PC-3 (cell line): Measurements from ENCODE around the gene RNF14. TPM values are rescaled to one million over a fixed set of nuclear protein-coding genes. Genes with fewer than 3 reads are reported as not detected.

Experiments
- ATAC-seq: fragments of 200-7000 bp; cut with Tn5 transposase; 2 replicates; pipeline ENCODE4 v1.9.1; 2020; ENCODE audit warnings: mild to moderate bottlenecking, moderate library complexity
- BruUV-seq: library from RNA; stranded (reverse); fragments of 400-500 nt; replicated peaks from 2 replicates; lab custom pipeline; 2021; lab: Mats Ljungman, UMichigan
- CTCF ChIA-PET: fragments of 300-600 bp; sonication (Branson Sonifier 250); formaldehyde crosslinking; loops from one replicate; lab custom pipeline; 2022; ENCODE audit warnings: antibody characterized with exemption; lab: Charles Lee
- POLR2A ChIA-PET: fragments of 300-600 bp; sonication (Branson Sonifier 250); formaldehyde crosslinking; loops from one replicate; lab custom pipeline; 2022; ENCODE audit warnings: antibody characterized with exemption; ENCODE audit not compliant: unreplicated experiment; lab: Charles Lee
- DNase-seq: peaks from one replicate; pipeline ENCODE4 v3.0.0-alpha.2; 2015
- H2AFZ ChIP-seq: fragments of 300-600 bp; sonication (generic); 2 replicates; pipeline ENCODE4 v1.6.0; 2016; ENCODE audit warnings: antibody characterized with exemption, low read length
- H3F3A ChIP-seq: fragments of 300-600 bp; sonication (generic); one replicate; pipeline ENCODE4 v1.6.0; 2017; ENCODE audit warnings: antibody characterized with exemption, low read length, control low read depth, mild to moderate bottlenecking; ENCODE audit not compliant: unreplicated experiment
- H3K27ac ChIP-seq: fragments of 300-600 bp; sonication (generic); 2 replicates; pipeline ENCODE4 v1.5.1; 2016; ENCODE audit warnings: mild to moderate bottlenecking, low read length
- H3K27me3 ChIP-seq: fragments of 300-600 bp; sonication (generic); 2 replicates; pipeline ENCODE4 v1.6.1; 2016; ENCODE audit warnings: low read length, mixed read lengths
- H3K36me3 ChIP-seq: fragments of 300-600 bp; sonication (generic); 2 replicates; pipeline ENCODE4 v1.6.1; 2016; ENCODE audit warnings: low read depth, mixed run types, low read length, mixed read lengths
- H3K4me1 ChIP-seq: fragments of 300-600 bp; sonication (generic); 2 replicates; pipeline ENCODE4 v1.5.1; 2016; ENCODE audit warnings: low read length; ENCODE audit not compliant: insufficient read depth
- H3K4me2 ChIP-seq: fragments of 300-600 bp; sonication (generic); 2 replicates; pipeline ENCODE4 v1.6.0; 2016; ENCODE audit warnings: low read length
- H3K4me3 ChIP-seq: fragments of 300-600 bp; sonication (generic); 2 replicates; pipeline ENCODE4 v1.5.1; 2016; ENCODE audit warnings: mild to moderate bottlenecking, low read length, mixed read lengths
- H3K79me2 ChIP-seq: fragments of 300-600 bp; sonication (generic); 2 replicates; pipeline ENCODE4 v1.6.1; 2017; ENCODE audit warnings: low read length, mixed read lengths
- H3K9ac ChIP-seq: fragments of 300-600 bp; sonication (generic); 2 replicates; pipeline ENCODE4 v1.6.0; 2016; ENCODE audit warnings: mild to moderate bottlenecking, low read length
- H3K9me2 ChIP-seq: fragments of 300-600 bp; sonication (generic); replicated peaks from 2 replicates; pipeline ENCODE4 v1.6.1; 2016; ENCODE audit warnings: mixed run types, low read length, mixed read lengths
- H3K9me3 ChIP-seq: fragments of 300-600 bp; sonication (generic); 2 replicates; pipeline ENCODE4 v1.6.1; 2016; ENCODE audit warnings: low read length, mixed read lengths
- H4K20me1 ChIP-seq: fragments of 300-600 bp; sonication (generic); 2 replicates; pipeline ENCODE4 v1.6.1; 2016; ENCODE audit warnings: low read length, mixed read lengths
- CTCF ChIP-seq: fragments of 300-600 bp; sonication (generic); conservative IDR thresholded peaks from 2 replicates; pipeline ENCODE4 v1.5.1; 2017; ENCODE audit warnings: antibody characterized with exemption, low read depth, mild to moderate bottlenecking, low read length
- EZH2 ChIP-seq: fragments of 300-600 bp; sonication (generic); IDR thresholded peaks from one replicate; pipeline ENCODE4 v1.6.1; 2017; ENCODE audit warnings: antibody characterized with exemption, mild to moderate bottlenecking, low read length; ENCODE audit not compliant: unreplicated experiment
- EZH2phosphoT487 ChIP-seq: fragments of 300-600 bp; sonication (generic); IDR thresholded peaks from 2 replicates; pipeline ENCODE4 v1.6.1; 2018; ENCODE audit warnings: mild to moderate bottlenecking, antibody characterized with exemption, low read length, borderline replicate concordance
- intact Hi-C: fragments of 100-400 bp; cut with micrococcal nuclease; formaldehyde crosslinking; loops from 2 replicates; pipeline ENCODE4 v1.9.0; 2023
- total RNA-seq: library from RNA; depleted of rRNA; stranded (reverse); fragments of >200 nt; gene quantifications from 2 replicates; pipeline ENCODE4 v1.2.3, GENCODE V29; 2014

The RNF14 gene
- total RNA-seq, 1 experiment from 2014 or later, result 32.1 TPM

GRCh38 chr5:141992349-141992963, 23.6 kb downstream of the RNF14 start:
- TF ChIP-seq EZH2phosphoT487, result no peak
- peak; percentile 82 for TF ChIP-seq CTCF
- intact Hi-C loops, result loop anchor here (1.0 kb wide), 1 partner anchor 153 kb away; no protein-coding TSS in a partner anchor
- ATAC-seq (peak; percentile 83), DNase-seq (peak; percentile 80)
- H2AFZ ChIP-seq, result no peak overlapping the region
- H3K4me3 ChIP-seq, result no peak overlapping the region
- BruUV-seq, result no TSS peak
- no peaks in the 10 kb centered on the region for H3K79me2 ChIP-seq
- no peak overlapping the region for H3K9ac ChIP-seq
- no peak overlapping the region for H3K4me2 ChIP-seq
- ChIA-PET CTCF (interaction anchor here (0.9 kb wide), 1 partner anchor 151 kb away, joined by 4 read pairs; no protein-coding TSS in a partner anchor), POLR2A (no interaction called here)
- H3K36me3 ChIP-seq, result peaks cover 9% of the 10 kb centered on the region
- no peak overlapping the region for H3K27ac ChIP-seq
- no peaks in the 10 kb centered on the region for H3F3A ChIP-seq
- H4K20me1 ChIP-seq, result no peaks in the 10 kb centered on the region
- no peaks in the 10 kb centered on the region for H3K9me2 ChIP-seq
- H3K4me1 ChIP-seq, result no peaks in the 10 kb centered on the region
- H3K9me3 ChIP-seq, result no peaks in the 10 kb centered on the region
- H3K27me3 ChIP-seq, result no peaks in the 10 kb centered on the region

GRCh38 chr5:141994511-141995136, 25.7 kb downstream of the RNF14 start:
- DNase-seq (no peak), ATAC-seq (no peak)
- H4K20me1 ChIP-seq, result no peaks in the 10 kb centered on the region
- no peak overlapping the region for H3K4me3 ChIP-seq
- H3K9me2 ChIP-seq, result no peaks in the 10 kb centered on the region
- H3K27ac ChIP-seq, result no peak overlapping the region
- intact Hi-C loops, result no loop called here
- no peak overlapping the region for H3K4me2 ChIP-seq
- CTCF ChIA-PET, result no interaction called here
- BruUV-seq, result no TSS peak
- H3K27me3 ChIP-seq, result no peaks in the 10 kb centered on the region
- H3K9ac ChIP-seq, result no peak overlapping the region
- H3K9me3 ChIP-seq, result no peaks in the 10 kb centered on the region
- POLR2A ChIA-PET, result interaction anchor here (0.5 kb wide), 1 partner anchor 21 kb away, joined by 6 read pairs; no protein-coding TSS in a partner anchor
- no peak overlapping the region for H2AFZ ChIP-seq
- H3K36me3 ChIP-seq, result peaks cover 9% of the 10 kb centered on the region
- H3K79me2 ChIP-seq, result no peaks in the 10 kb centered on the region
- no peaks in the 10 kb centered on the region for H3K4me1 ChIP-seq
- TF ChIP-seq CTCF (no peak), EZH2phosphoT487 (no peak), EZH2 (no peak)
- no peaks in the 10 kb centered on the region for H3F3A ChIP-seq

- Histone ChIP-seq H3K9me3 (no peaks in the 10 kb centered on the region), H3F3A (no peaks in the 10 kb centered on the region), H3K4me2 (no peak overlapping the region), H3K27me3 (no peaks in the 10 kb centered on the region), H4K20me1 (no peaks in the 10 kb centered on the region), H3K9me2 (no peaks in the 10 kb centered on the region), H2AFZ (no peak overlapping the region), H3K9ac (no peak overlapping the region), H3K27ac (no peak overlapping the region), H3K79me2 (no peaks in the 10 kb centered on the region), H3K36me3 (peaks cover 9% of the 10 kb centered on the region), H3K4me3 (no peak overlapping the region), H3K4me1 (no peaks in the 10 kb centered on the region)
- no peak for ATAC-seq
- BruUV-seq, result no TSS peak
- CTCF ChIA-PET, result no interaction called here
- no peak for DNase-seq
- no peak for TF ChIP-seq CTCF
- no peak for TF ChIP-seq EZH2
- TF ChIP-seq EZH2phosphoT487, result no peak
- POLR2A ChIA-PET, result no interaction called here
- intact Hi-C loops, result no loop called here
Observed at GRCh38 chr5:141995656-141996055, 26.8 kb downstream of the RNF14 start.
